GM21360 (cell line): ENCODE results near the gene TCF12.
"Not testable (repeated sequence)": the region's sequence is repeated elsewhere in the genome, so short reads cannot be mapped to it uniquely, and the experiment has no call there.

ENCODE experiments used
- ATAC-seq: cut with Tn5 transposase; IDR thresholded peaks from one replicate; pipeline ENCODE4 v1.9.1; 2021; ENCODE audit warnings: mild to moderate bottlenecking, moderate library complexity; ENCODE audit not compliant: unreplicated experiment

Gene TCF12

GRCh38 chr15:57158997-57159668, 240.7 kb downstream of the TCF12 start:
- ATAC-seq: no peak

- ATAC-seq: no peak
These were observed 241.3 kb downstream of the TCF12 start for GRCh38 chr15:57159767-57160166.

- ATAC-seq: no peak
These were observed 242.5 kb downstream of the TCF12 start for GRCh38 chr15:57160823-57161560.

GRCh38 chr15:57164251-57164650, 245.8 kb downstream of the TCF12 start:
- ATAC-seq: not testable (repeated sequence)

- no peak for ATAC-seq
These were observed 247.5 kb downstream of the TCF12 start for GRCh38 chr15:57165992-57166391.

GRCh38 chr15:57167821-57168395, 249.5 kb downstream of the TCF12 start:
- no peak for ATAC-seq

GRCh38 chr15:57169643-57170042, 251.2 kb downstream of the TCF12 start:
- ATAC-seq: no peak

- no peak for ATAC-seq
These were observed 253.0 kb downstream of the TCF12 start for GRCh38 chr15:57171426-57171825.

- ATAC-seq: no peak
These were observed 254.5 kb downstream of the TCF12 start for GRCh38 chr15:57172925-57173324.

- no peak for ATAC-seq
These were observed 264.6 kb downstream of the TCF12 start for GRCh38 chr15:57183041-57183440.

- ATAC-seq: no peak
These were observed 265.3 kb downstream of the TCF12 start for GRCh38 chr15:57183614-57184344.

- ATAC-seq: no peak
These were observed 266.1 kb downstream of the TCF12 start for GRCh38 chr15:57184502-57184901.

- ATAC-seq: no peak
These were observed 267.1 kb downstream of the TCF12 start for GRCh38 chr15:57185507-57186074.

GRCh38 chr15:57189466-57189865, 271.0 kb downstream of the TCF12 start:
- no peak for ATAC-seq

- no peak for ATAC-seq
These were observed 271.8 kb downstream of the TCF12 start for GRCh38 chr15:57190208-57190607.

GRCh38 chr15:57193161-57193560, 274.7 kb downstream of the TCF12 start:
- no peak for ATAC-seq

- ATAC-seq: no peak
These were observed 276.9 kb downstream of the TCF12 start for GRCh38 chr15:57195326-57195725.

- no peak for ATAC-seq
These were observed 278.4 kb downstream of the TCF12 start for GRCh38 chr15:57196865-57197264.

- ATAC-seq: no peak
These were observed 279.7 kb downstream of the TCF12 start for GRCh38 chr15:57198131-57198530.

GRCh38 chr15:57198654-57199291, 280.3 kb downstream of the TCF12 start:
- no peak for ATAC-seq

- ATAC-seq: no peak
These were observed 283.1 kb downstream of the TCF12 start for GRCh38 chr15:57201578-57201977.
